Mucosa of stomach (tissue), 1 donor: ENCODE measurements around the gene CORO2A.

ENCODE experiments used
- H3K27me3 ChIP-seq: one replicate; pipeline ENCODE4 v1.7.0; 2013; ENCODE audit warnings: mild to moderate bottlenecking, low read length; ENCODE audit not compliant: control insufficient read depth, insufficient read depth
- H3K36me3 ChIP-seq: one replicate; pipeline ENCODE4 v1.7.0; 2013; ENCODE audit warnings: low read length; ENCODE audit not compliant: control insufficient read depth, insufficient read depth
- H3K4me1 ChIP-seq: one replicate; pipeline ENCODE4 v1.7.0; 2013; ENCODE audit warnings: mild to moderate bottlenecking, low read length; ENCODE audit not compliant: control insufficient read depth, insufficient read depth
- H3K4me3 ChIP-seq: one replicate; pipeline ENCODE4 v1.7.0; 2013; ENCODE audit warnings: low read length
- H3K9ac ChIP-seq: one replicate; pipeline ENCODE4 v1.7.0; 2013; ENCODE audit warnings: mild to moderate bottlenecking, low read length, moderate library complexity
- H3K9me3 ChIP-seq: one replicate; pipeline ENCODE4 v1.7.0; 2013; ENCODE audit warnings: mild to moderate bottlenecking, low read length, moderate library complexity; ENCODE audit not compliant: control insufficient read depth
- donor health status: Pancreatic carcinoma.

CORO2A gene

DNA sequence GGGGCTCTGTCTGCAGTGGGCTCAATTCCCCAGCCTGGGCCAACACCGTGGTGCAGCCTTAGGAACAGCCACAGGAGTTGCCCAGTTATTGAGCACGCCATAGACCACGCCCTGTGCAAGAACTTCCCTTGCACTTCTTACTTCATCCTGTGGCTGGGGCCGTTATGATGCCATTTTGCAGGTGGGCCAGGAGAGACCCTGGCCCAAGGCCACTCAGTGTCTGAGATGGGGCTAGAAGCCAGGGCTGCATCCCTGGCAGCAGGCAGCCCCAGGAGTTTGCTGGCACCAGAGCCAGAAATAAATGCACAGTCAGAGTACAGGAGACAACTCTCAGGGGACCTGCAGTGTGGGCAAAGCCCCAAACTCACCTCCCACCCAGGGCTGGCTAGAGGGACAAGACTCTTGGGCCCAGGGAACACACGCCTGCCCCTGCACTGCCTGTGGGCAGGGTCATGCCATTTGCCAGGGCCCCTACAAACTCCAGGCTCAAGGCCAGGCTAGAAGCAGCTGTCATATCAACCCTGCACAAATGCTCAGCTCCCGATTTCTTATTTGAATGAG lies 6.7 kb downstream of the CORO2A start:
- Histone ChIP-seq H3K36me3 (no peaks in the 10 kb centered on the region), H3K27me3 (no peaks in the 10 kb centered on the region), H3K4me1 (peaks cover 22% of the 10 kb centered on the region), H3K9me3 (no peaks in the 10 kb centered on the region), H3K4me3 (no peak overlapping the region), H3K9ac (no peak overlapping the region)

DNA sequence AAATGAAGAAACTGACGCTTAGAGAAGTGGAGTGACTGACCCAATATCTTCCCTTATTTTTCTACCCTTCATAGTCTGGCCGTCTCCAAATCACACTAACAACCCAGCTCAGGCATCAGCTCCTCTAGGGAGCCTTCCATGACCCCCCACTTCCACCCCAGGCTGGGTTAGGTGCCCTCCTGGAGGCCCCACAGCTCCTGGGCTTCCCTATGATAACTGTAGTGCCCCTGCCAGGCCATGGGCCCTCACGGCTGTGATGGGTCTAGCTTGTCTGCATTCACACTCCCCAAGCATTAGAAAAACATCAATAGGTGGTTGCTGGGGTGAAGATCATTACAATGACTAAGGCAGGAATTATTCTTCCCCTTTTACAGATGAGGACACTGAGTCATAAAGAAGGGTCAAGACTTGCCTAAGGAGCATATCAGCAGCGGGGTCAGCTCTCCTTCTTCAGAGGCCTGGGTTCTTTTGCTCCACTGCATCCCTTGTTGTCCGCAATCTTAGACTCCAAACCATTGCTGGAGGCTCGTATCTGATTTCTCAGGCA lies 7.3 kb downstream of the CORO2A start:
- H3K4me3 ChIP-seq, result no peak overlapping the region
- H3K36me3 ChIP-seq, result no peaks in the 10 kb centered on the region
- no peaks in the 10 kb centered on the region for H3K27me3 ChIP-seq
- no peaks in the 10 kb centered on the region for H3K9me3 ChIP-seq
- no peak overlapping the region for H3K9ac ChIP-seq
- peaks cover 19% of the 10 kb centered on the region for H3K4me1 ChIP-seq

DNA sequence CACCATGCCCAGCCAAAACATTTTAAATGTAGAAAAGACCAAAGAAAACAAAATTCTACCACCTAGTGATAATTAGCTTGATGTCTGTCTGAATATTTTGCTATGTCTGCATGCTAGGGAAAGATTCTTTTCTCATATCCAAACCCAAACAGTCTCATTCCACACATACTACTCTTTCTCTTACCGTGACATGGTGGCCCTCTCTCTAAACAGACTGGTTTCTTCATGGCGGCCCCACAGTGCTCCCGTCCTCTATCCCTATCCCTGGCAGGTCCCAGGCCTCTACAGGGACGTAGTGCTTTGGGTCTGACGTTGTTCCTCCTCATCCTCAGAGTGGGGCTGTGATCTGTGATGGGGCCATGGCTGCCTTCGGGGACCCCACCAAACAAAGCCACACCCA lies 8.1 kb downstream of the CORO2A start:
- Histone ChIP-seq H3K9ac (no peak overlapping the region), H3K36me3 (no peaks in the 10 kb centered on the region), H3K4me3 (no peak overlapping the region), H3K27me3 (no peaks in the 10 kb centered on the region), H3K4me1 (peaks cover 17% of the 10 kb centered on the region), H3K9me3 (no peaks in the 10 kb centered on the region)

DNA sequence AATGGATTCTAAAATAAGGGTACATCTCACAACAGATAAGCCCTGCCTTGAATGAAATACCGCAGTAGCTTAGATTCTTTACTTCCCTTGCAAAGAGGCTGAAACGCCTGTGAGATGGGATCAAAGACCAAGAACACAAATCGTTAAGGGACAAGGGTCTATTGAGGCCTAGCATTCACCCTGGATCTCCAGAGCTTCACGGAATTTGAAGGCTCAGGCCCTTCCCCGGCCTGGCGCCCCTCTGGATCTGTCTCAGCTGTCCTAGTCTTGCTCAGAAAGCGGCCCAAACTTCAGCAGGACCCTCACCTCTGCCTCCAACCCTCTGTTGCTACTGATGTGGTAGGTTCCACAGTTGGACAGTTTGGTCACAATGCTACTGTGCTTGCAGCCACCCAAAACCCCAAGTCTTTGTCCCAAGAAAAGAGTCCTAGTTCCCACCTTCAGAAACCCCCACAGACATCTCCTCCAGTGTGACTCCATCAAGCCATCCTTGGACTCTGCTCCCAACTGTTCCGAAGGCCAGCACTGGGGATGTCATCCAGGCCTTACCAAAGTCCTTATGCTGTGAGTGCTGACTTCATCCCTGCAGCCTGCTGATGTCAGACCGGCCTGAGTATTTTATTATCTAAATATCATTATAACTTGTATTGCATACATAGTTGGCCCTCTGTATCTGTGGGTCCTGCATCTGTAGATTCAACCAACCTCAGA lies 9.4 kb downstream of the CORO2A start:
- Histone ChIP-seq H3K4me1 (peaks cover 17% of the 10 kb centered on the region), H3K36me3 (no peaks in the 10 kb centered on the region), H3K27me3 (no peaks in the 10 kb centered on the region), H3K9me3 (no peaks in the 10 kb centered on the region), H3K9ac (no peak overlapping the region), H3K4me3 (no peak overlapping the region)

DNA sequence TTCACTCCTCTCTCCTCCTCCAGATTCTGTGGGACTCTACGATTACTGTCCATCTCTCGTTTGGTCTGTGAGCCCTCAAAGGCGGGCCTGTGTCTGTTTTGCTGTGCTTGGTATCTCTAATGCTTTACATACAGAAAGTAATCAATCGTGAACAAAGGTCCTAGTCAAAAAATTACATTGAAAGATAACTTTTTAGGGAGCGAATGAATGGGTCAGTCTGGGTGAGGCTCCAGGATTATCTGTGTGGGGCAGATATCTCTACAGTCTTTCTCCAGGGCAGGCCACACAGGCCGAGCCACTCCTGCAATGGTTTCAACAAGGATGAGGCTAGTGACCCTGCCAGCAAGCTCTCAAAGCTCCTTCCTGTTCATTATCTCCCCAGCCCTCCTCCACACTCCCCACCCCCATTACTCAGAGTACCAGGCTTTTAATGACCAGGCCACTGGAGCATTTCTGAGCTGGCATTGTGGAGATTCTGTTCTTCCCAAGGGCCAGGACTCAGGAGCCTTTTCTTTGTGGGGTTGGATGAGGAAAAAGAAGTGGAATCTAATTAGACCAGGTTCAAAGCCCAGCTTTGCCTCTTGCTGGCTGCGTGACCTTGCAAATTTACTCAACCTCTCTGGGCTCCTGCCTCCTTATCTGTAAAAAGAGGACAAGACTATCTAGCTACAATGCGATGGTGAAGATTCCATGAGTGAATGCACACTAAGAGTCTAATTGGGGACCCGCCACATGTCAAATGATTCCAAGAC lies 10.2 kb downstream of the CORO2A start:
- Histone ChIP-seq H3K27me3 (no peaks in the 10 kb centered on the region), H3K4me1 (peaks cover 19% of the 10 kb centered on the region), H3K36me3 (no peaks in the 10 kb centered on the region), H3K9ac (no peak overlapping the region), H3K4me3 (no peak overlapping the region), H3K9me3 (no peaks in the 10 kb centered on the region)

DNA sequence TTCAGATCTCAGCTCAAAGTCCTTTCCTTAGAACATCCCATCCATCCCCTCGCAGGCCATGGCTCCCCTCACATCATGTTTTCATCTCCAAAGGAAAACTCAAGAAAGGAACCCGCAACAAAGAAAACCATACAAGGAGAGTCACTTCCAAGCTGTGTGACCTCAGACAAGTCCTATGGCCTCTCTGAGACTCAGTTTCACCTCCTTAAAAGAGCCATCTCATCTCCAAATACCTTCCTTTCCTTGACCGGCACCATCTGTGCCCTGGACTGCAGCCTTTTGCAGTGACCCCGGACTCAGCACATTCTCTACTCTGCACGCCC lies 10.7 kb downstream of the CORO2A start:
- H3K4me1 ChIP-seq, result peaks cover 25% of the 10 kb centered on the region
- H3K9ac ChIP-seq, result no peak overlapping the region
- H3K9me3 ChIP-seq, result no peaks in the 10 kb centered on the region
- H3K4me3 ChIP-seq, result no peak overlapping the region
- no peaks in the 10 kb centered on the region for H3K27me3 ChIP-seq
- H3K36me3 ChIP-seq, result no peaks in the 10 kb centered on the region

DNA sequence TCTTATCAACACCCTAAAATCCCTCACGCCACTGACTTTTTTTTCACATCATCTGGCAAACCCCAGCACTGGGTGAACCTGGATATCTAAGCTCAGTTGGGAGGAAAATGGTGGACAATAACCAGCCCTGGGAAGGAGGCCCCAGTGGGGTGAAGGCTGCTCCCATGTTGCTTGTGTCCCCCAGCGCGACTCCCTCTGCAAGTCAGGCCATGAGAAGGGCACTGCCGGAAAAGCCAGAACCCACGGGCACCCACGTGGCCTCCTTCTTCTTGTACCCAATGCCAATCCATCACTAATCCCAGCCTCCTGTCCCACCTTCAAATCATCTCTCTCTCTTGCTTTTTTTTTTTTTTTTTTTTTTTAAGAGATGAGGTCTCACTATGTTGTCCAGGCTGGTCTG lies 11.4 kb downstream of the CORO2A start:
- H3K4me1 ChIP-seq, result peaks cover 32% of the 10 kb centered on the region
- H3K4me3 ChIP-seq, result no peak overlapping the region
- H3K36me3 ChIP-seq, result no peaks in the 10 kb centered on the region

DNA sequence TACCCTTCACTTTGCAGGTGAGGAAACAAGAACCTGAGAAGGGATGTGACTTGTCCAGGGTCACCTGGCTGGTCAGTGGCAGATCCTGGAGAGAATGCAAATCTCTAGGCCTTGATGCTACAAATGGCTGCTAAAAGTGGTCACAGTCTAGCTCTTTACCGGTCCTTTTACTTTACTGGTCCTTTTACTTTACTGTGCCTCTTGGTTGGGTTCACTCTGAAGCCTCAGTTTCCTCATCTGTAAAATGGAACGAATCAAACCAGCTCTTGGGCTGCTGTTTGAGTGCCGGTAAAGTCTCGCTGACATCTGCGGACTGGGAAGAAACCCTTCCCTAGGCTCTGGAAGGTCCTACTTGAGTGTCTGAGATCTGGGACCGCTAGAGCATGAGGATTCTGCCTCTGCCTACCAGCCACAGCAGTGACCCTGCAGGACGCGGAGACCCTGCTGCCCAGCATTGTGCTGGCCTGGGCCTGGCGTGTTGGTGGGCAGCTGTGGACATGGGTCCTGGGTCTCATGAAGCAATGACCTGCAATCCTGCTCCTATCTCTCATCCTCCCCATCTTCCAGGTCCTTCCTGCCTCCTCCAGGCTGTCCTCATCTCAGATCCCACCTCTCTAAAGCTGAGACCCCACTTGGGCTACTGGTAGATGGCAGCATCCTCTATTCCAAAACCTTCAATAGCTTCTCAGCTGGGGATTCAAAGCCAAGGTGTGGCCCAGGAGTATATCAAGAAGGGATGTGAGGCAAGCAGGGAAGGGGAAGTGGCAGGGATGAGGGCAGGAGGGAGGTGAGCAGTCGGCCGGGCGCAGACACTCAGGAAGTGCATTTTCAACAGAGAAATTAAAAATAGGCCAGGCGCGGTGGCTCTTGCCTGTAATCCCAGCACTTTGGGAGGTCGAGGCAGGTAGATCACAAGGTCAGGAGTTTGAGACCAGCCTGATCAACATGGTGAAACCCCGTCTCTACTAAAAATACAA lies 13.3 kb downstream of the CORO2A start:
- Histone ChIP-seq H3K27me3 (no peaks in the 10 kb centered on the region), H3K4me3 (no peak overlapping the region), H3K9me3 (no peaks in the 10 kb centered on the region), H3K9ac (no peak overlapping the region), H3K36me3 (no peaks in the 10 kb centered on the region), H3K4me1 (peaks cover 34% of the 10 kb centered on the region)

More for the DNA sequence above, 11.4 kb downstream of the CORO2A start:
- Histone ChIP-seq H3K9me3 (no peaks in the 10 kb centered on the region), H3K9ac (no peak overlapping the region), H3K27me3 (no peaks in the 10 kb centered on the region)

DNA sequence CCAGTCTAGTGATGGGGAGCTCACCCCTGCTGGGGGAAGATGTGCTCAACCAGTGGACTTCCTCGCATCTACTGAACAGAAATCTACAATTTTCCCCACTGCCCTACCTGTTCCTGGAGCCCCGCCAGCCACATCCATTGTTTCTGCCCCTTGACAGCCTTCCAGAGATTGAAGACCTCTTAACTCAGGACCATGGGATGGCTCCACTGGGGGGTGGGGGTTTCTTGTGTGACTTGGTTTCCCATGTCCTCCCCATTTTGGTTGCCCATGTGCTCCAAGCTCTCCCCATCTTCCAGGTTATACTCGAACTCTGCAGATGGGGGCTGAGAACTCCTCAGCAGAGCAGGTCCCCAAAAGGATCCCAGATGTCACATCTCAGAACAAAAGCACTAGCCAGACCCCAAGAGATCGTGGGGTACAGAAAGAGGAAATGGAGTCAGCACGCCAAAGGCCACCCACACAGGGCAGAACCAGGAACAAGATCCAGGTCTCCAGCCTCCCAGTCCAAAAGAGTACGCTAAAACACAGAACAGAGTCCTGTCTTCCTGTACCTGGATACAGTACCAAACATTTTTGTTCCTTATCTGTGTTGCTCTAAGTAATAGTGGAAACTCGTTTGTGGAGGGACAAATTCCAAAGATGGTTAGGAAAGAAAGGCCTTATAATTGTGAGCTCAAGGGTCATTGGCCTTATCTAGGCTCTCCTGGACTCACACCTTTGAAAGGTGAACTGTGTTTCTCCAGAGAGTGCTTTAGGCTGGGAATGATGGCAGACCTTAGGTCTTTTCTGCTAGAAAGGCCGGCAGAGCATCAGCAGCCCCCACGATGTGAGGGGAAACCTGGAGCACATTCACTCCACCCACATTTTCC lies 15.8 kb downstream of the CORO2A start:
- H3K9me3 ChIP-seq, result no peaks in the 10 kb centered on the region
- H3K36me3 ChIP-seq, result no peaks in the 10 kb centered on the region
- H3K4me1 ChIP-seq, result peaks cover 30% of the 10 kb centered on the region
- H3K27me3 ChIP-seq, result no peaks in the 10 kb centered on the region
- no peak overlapping the region for H3K4me3 ChIP-seq
- no peak overlapping the region for H3K9ac ChIP-seq

DNA sequence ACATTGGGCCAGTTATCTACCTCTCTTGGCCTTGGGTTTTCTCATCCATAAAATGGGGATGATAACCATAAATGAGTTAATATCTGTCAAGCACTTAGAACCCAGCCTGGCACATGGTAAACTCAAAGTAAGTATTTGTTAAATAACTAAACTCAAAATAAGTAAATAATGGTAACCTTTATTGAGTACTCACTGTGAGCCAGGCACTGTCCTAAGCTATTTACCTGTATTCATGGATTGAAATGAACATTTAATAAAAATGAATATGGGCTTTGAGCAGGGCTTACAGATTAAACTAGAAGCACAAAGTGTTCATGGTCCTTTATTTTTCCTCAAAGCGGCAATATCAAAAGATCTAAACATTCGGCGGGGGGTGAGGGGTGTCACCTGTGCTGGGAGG lies 16.7 kb downstream of the CORO2A start:
- Histone ChIP-seq H3K27me3 (no peaks in the 10 kb centered on the region), H3K9ac (no peak overlapping the region), H3K36me3 (no peaks in the 10 kb centered on the region), H3K9me3 (no peaks in the 10 kb centered on the region), H3K4me3 (no peak overlapping the region), H3K4me1 (peaks cover 30% of the 10 kb centered on the region)

DNA sequence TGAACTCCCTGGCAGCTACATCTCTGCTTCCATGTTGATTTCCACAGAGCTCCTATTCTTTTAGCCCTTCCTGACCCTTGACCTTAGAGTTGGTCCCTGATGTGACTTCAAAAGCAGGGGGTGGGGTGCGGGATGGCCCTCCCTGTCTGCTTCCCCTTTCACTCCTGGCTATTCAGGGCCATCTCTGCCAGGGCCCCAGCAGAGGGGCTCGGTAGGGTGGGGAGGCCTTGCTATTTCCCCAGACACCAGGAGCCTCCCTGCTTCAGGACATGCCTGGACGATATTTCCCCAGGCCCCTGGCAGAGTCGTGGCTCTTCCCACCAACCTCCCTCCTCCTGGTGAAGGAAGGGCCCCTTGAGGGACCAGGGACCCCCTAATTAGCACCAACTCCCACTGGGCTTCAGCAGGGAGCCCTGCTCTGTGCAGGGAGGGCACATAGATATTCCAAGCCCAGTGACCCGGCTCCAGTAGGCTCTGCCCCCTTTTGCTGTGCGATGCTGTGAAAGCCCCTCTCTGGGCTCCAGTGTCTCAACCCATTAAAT lies 17.3 kb downstream of the CORO2A start:
- Histone ChIP-seq H3K9ac (no peak overlapping the region), H3K4me1 (peaks cover 30% of the 10 kb centered on the region), H3K4me3 (no peak overlapping the region), H3K36me3 (no peaks in the 10 kb centered on the region), H3K27me3 (no peaks in the 10 kb centered on the region), H3K9me3 (no peaks in the 10 kb centered on the region)
